ENCODE data around the gene BCO1.
A peak's percentile ranks its signal among the peaks of the same experiment; 100 is the strongest.

The BCO1 gene

GRCh38 chr16:81275795-81276194, 37.3 kb downstream of the BCO1 start:
- DNase-seq (ENCODE audit: low read depth in 2 of 2), result no peak

GRCh38 chr16:81276323-81276722, 37.8 kb downstream of the BCO1 start:
- DNase-seq (ENCODE audit: low read depth in 2 of 2), result no peak

- no peak for DNase-seq (ENCODE audit: low read depth in 2 of 2)
Observed at GRCh38 chr16:81277541-81278080, 39.1 kb downstream of the BCO1 start.

DNA sequence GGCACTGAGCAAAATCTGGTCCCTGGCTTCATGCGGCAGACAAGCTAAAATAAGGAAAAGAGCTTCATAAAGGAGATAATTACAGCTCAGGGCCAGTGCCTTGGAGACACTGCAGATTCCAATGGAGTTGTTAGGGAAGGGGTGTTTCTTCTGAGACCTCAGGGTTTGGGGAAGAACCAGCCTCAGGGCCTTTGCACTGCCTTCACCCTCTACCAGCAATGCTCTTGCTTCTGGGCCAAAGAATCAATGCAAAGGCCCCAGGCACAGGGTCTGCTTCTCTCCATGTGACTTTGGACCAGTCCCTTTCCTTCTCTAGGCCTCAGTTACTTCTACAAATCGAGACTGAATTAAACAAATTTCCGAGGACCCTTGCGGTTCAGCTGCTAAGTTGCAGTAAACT, 40.0 kb downstream of the BCO1 start:
- no peak for DNase-seq (ENCODE audit: low read depth in 2 of 2)

DNA sequence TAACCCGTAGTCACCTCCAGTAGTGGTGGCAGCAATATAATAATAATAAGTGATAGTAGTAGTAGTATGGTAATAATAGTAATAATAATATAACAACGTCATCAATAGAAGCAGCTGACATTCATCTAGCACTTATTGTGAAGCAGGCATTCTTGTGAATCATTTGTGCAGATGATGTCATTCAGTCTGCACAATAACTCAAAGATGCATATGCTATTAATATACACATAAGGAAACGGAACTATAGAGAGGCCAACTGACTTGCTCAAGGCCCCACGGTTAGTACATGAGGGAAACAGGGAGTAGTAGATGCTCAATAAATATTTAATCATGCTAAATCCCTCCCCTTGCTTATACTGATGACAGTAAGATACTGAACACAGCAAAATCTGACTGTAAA, 40.9 kb downstream of the BCO1 start:
- no peak for DNase-seq (ENCODE audit: low read depth in 2 of 2)

- DNase-seq (ENCODE audit: low read depth in 2 of 2), result no peak
Observed at GRCh38 chr16:81280393-81280792, 41.9 kb downstream of the BCO1 start.

- DNase-seq (ENCODE audit: low read depth in 2 of 2), result no peak
Observed at GRCh38 chr16:81283044-81283443, 44.6 kb downstream of the BCO1 start.

- DNase-seq (ENCODE audit: low read depth in 2 of 2), result no peak
Observed at GRCh38 chr16:81284995-81285600, 46.6 kb downstream of the BCO1 start.

DNA sequence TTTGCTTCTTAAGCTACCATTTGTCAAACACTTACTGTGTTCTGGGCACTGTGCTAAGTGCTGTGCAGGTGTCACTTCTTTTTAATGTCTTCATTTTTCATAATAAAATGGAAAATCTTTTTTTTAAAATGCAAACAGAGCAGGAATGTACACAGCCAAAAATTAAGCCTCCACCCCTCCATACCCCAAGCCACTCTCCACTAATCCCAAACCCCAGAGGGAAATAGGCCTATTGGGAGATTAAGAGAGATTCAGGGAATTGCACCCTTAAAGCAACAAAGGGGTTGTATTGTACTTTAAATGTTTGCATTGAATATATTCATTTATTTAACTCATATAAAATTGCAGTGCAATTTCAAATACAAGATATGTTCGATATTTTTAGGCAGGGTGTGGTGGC, 47.7 kb downstream of the BCO1 start:
- no peak for DNase-seq (ENCODE audit: low read depth in 2 of 2)

- DNase-seq (ENCODE audit: low read depth in 2 of 2), result no peak
Observed at GRCh38 chr16:81291117-81291516, 52.6 kb downstream of the BCO1 start.

GRCh38 chr16:81292936-81293335, 54.4 kb downstream of the BCO1 start:
- no peak for DNase-seq (ENCODE audit: low read depth in 2 of 2)

GRCh38 chr16:81293909-81294802, 55.7 kb downstream of the BCO1 start:
- DNase-seq (ENCODE audit: low read depth in 2 of 2), result no peak

DNA sequence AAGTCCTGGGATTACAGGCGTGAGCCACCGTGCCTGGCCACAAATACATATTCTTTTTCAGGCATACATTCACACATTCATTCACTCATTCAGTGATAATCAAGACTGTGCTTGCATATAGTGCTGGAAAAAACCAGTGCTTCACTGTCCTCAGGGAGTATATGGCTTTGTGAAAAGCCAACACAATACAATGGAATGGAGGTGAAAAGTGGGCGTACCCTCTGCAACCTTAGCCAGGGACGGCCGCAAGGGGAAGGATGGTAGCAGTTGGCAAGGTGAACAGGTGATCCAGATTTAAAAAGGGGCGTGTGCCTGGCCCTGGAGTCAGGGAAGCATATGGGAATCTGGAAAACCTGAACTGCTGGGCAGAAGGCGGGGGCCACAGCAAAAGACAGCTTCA, 58.1 kb downstream of the BCO1 start:
- DNase-seq (ENCODE audit: low read depth in 2 of 2), result no peak

DNA sequence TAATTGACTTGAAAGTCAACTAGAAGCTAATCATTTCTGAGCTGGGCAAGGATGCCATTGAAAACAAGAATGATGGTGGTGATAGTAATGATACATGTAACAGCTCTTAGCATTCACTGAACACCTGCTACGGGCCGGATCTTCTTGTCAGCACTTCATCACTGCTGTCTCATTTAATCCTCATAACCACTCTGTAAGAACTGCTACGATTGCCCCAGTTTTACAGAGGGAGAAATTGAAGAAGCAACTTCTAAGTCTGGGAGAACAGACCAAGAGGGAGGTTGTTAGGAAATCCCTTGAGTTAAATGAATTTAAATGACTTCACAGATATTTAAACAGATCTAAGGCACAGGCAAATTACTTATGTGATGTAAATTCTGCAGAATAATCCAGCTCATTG, 69.3 kb downstream of the BCO1 start:
- DNase-seq (ENCODE audit: low read depth in 2 of 2), result no peak

GRCh38 chr16:81310045-81310644, 71.7 kb downstream of the BCO1 start:
- DNase-seq (ENCODE audit: low read depth in 2 of 2), result no peak

DNA sequence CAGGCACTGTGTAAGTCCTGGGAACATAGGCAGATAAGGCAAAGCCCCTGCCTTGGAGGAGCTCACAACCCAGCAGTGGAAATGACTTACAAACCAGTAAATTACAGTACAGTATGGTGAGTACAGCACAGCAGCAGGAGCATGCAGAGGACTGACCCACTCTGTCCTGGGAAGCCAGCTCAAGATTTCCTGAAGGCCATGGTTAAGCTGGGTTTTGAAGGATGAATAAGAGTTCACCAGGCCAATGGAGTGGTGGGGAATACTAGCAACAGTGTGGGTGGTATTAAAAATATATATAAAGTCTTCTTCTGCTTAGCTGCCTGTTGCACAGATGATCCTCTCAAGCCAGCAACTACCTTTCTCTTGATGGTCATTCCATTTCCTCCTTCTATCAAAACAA, 73.3 kb downstream of the BCO1 start:
- no peak for DNase-seq (ENCODE audit: low read depth in 2 of 2)

GRCh38 chr16:81313701-81314602, 75.5 kb downstream of the BCO1 start:
- no peak for DNase-seq (ENCODE audit: low read depth in 2 of 2)

DNA sequence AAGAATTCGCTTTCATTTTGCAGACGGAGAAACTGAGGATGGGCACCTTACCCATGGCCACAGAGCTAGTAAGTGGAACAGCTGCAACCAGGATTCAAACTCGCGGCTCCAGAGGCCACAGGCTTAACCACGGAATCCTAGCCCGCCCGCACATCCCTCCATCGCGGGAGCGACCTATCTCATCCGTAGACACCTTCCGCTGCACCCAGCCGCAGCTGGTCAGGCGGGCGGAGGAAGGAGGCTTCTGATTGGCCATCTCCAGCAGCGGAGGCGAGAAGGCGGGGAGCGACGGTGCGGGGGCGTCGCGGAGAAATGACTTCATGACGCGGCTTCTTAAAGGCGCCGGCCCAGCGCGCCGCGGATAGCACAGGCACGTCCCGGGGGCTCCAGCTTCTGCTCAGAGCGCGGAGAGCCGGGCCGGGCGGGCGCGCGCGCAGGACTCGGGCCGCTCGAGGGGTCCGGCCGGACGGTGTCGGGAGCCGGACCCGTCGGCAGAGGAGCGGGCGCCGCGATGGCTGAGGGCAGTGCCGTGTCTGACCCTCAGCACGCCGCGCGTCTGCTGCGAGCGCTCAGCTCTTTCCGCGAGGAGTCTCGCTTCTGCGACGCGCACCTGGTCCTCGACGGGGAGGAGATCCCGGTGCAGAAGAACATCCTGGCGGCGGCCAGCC, 76.2 kb downstream of the BCO1 start, which contains the start of gene GAN:
GAN (plus strand) TSS at position 360 of the 668 bp plus-strand sequence; CDS start at position 512, 152 bp downstream.
- DNase-seq (ENCODE audit: low read depth in 2 of 2), result peak; percentile 92 to 93

DNA sequence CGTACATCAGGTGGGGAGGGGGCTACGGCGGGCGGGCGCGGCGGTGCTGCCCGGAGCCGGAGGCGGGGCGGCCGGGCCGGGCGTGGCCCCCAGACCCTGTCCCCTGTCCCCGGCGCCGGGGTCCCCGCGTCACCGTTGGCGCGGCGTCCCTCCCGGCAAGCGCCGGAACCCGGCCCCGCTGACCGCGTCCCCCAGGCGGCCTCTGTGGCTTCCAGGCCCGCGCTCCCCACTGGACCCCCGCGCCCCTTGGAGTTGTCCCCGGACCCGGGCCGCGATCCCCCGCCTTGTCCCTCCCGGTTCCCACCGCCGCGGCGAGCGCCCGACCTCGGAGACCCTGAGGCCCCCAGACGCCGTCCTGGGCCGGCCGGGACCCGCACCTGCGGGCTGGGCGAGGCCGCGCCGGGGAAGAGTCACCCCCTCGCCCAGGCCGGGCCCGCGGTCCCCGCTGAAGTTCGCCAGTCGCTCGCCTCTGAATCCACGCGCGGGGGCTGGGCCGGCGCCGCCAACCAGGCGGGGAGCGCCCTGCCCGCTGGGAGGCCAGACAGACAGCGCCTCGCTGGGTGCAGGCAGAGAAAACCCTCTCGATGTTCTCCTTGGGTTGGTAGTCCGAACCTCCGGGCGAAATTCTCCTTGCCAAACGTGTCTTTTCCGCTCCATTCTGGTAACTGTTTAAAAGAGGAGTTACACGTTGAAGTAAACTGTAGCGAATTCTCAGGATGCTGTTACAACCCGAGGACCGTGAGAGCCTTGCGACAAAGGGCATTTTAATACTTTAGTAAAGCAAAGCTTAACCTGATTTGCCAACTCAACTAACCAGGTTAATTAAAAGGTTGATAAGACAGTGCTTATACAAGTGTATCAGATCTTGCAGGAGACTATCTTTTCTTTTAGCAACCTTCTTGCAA, 77.0 kb downstream of the BCO1 start:
- DNase-seq (ENCODE audit: low read depth in 2 of 2), result peak; percentile 26 to 36

GRCh38 chr16:81316176-81316496, 77.6 kb downstream of the BCO1 start:
- no peak for DNase-seq (ENCODE audit: low read depth in 2 of 2)

Measured in stimulated activated CD8-positive, alpha-beta memory T cell treated with anti-CD3 and anti-CD28 coated beads, Interleukin-15, amount 100 ng/mL, for 48 hours (primary cell).